GM06990 (cell line): Measurements from ENCODE around the gene TBC1D22A.

ENCODE experiments used
- DNase-seq: peaks from one replicate; pipeline ENCODE4 v3.0.0-alpha.2; 2011; ENCODE audit not compliant: insufficient read length; ENCODE audit errors: extremely low read depth
- H3K27me3 ChIP-seq: replicated peaks from 2 replicates; pipeline ENCODE4 v1.6.0; 2011; ENCODE audit warnings: low read length; ENCODE audit not compliant: control insufficient read depth, insufficient read depth
- H3K36me3 ChIP-seq: 2 replicates; pipeline ENCODE4 v1.5.1; 2011; ENCODE audit warnings: low read length; ENCODE audit not compliant: control insufficient read depth, insufficient read depth
- H3K4me3 ChIP-seq: replicated peaks from 2 replicates; pipeline ENCODE4 v1.5.1; 2011; ENCODE audit warnings: low read depth, mild to moderate bottlenecking, control low read depth, low read length
- CTCF ChIP-seq: IDR thresholded peaks from 2 replicates; pipeline ENCODE4 v1.5.1; 2011; ENCODE audit warnings: low read length, control low read depth, mild to moderate bottlenecking, inconsistent platforms; ENCODE audit not compliant: insufficient read depth, poor library complexity, severe bottlenecking

Gene TBC1D22A

DNA sequence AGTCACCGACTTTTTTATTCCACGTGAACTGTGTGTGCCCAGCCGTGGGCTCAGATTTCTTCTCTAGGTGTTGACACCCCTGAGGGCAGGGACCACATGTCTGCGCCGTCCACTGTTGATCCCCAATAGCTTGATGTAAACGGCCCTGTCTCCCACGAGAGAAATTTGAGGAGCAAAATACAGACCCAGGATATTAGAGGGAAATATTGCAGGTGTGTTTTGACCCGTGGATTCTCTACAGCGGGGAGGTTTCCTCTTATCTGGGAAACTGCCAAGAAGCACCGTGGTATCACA, 437.5 kb downstream of the TBC1D22A start:
- Histone ChIP-seq H3K4me3 (no peak overlapping the region), H3K27me3 (no peaks in the 10 kb centered on the region), H3K36me3 (no peaks in the 10 kb centered on the region)
- TF ChIP-seq CTCF: no peak
- no peak for DNase-seq

GRCh38 chr22:47200273-47201051, 438.0 kb downstream of the TBC1D22A start:
- no peaks in the 10 kb centered on the region for H3K27me3 ChIP-seq
- H3K36me3 ChIP-seq: no peaks in the 10 kb centered on the region
- no peak for TF ChIP-seq CTCF
- no peak for DNase-seq
- H3K4me3 ChIP-seq: no peak overlapping the region

GRCh38 chr22:47201186-47201995, 438.9 kb downstream of the TBC1D22A start:
- no peak overlapping the region for H3K4me3 ChIP-seq
- TF ChIP-seq CTCF: no peak
- no peaks in the 10 kb centered on the region for H3K27me3 ChIP-seq
- no peak for DNase-seq
- H3K36me3 ChIP-seq: no peaks in the 10 kb centered on the region

- no peak for TF ChIP-seq CTCF
- Histone ChIP-seq H3K36me3 (no peaks in the 10 kb centered on the region), H3K27me3 (no peaks in the 10 kb centered on the region), H3K4me3 (no peak overlapping the region)
- DNase-seq: no peak
Observed at GRCh38 chr22:47201996-47202818, 439.8 kb downstream of the TBC1D22A start.

DNA sequence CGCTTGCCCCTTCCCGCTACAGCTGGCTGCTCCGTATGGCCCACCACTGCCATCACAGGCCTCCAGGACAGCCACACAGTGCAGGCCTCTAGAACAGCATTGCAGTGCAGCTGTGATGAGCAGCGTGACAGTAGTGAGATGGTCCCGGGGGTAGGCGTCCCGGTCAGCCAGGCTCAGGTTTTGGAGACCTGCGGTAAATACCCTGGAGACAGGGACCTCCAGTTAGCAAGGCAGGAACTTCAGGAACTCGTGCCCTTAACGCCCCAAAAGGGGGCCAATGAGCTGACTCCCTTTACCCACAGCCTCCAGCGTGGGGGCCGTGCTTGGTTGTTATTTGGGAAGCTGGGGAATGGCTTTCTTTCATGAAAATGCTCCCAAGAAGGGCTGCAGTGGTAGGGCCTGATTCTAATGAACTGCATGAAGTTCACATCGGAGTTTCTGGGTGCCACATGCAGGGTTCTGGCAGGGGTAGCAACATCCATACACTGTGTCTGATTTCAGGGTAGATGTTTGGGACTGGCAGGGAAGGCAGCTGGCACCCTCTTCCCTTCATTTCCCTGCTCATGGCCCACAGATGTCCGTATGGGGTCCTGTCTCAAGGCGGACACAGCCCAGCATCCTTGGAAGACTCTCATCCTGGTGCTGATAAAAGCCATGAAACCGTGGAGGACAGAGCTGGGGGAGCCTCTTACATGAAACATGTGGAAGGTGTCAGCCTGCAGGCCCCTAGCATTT, 440.5 kb downstream of the TBC1D22A start:
- Histone ChIP-seq H3K4me3 (no peak overlapping the region), H3K27me3 (no peaks in the 10 kb centered on the region), H3K36me3 (no peaks in the 10 kb centered on the region)
- TF ChIP-seq CTCF: no peak
- DNase-seq: no peak
